Muscle layer of colon (tissue), 2 donors: ENCODE results near the gene FOXC1.

Experiments used
- H3K27ac ChIP-seq: one replicate; pipeline ENCODE4 v1.7.0; 2013; ENCODE audit warnings: low read depth, mild to moderate bottlenecking, low read length, moderate library complexity
- H3K27me3 ChIP-seq, 2 donors: one replicate each; pipeline ENCODE4 v1.7.0; 2013; ENCODE audit warnings: low read length in 2 of 2, mild to moderate bottlenecking in 2 of 2; ENCODE audit not compliant: insufficient read depth in 2 of 2, control insufficient read depth in 1 of 2
- H3K36me3 ChIP-seq: one replicate; pipeline ENCODE4 v1.7.0; 2013; ENCODE audit warnings: mild to moderate bottlenecking, low read length; ENCODE audit not compliant: insufficient read depth
- H3K4me1 ChIP-seq: one replicate; pipeline ENCODE4 v1.7.0; 2013; ENCODE audit warnings: mild to moderate bottlenecking, low read length; ENCODE audit not compliant: insufficient read depth
- H3K4me3 ChIP-seq, 2 donors: one replicate each; pipeline ENCODE4 v1.7.0; 2013; ENCODE audit warnings: low read length in 2 of 2, low read depth in 1 of 2, mild to moderate bottlenecking in 1 of 2, moderate library complexity in 1 of 2
- H3K9ac ChIP-seq: one replicate; pipeline ENCODE4 v1.7.0; 2013; ENCODE audit warnings: low read length
- H3K9me3 ChIP-seq: one replicate; pipeline ENCODE4 v1.7.0; 2013; ENCODE audit warnings: mild to moderate bottlenecking, low read length
- donor health status: abdominal sarcoma.
- donor health status: Adenocarcinoma of cecum.

Gene FOXC1

DNA sequence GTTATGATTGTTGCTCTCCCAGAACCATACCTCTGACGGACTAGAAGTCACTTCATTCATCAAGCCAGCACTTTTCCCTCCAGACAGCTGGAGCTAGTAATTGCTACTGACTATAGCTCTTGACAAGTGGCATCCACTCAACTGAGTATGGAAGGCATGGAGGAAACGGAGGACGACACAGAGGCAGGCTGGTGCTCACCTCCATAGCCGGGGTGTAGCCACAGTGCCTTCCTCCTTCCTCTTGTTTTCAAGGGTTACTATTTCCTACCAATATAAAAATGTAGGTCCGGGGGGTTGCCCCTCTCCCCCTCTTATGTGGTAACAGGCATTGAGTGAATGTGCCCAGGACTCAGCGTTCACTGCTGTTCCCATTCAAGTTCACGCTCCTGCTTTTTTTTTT, 23.5 kb upstream of the FOXC1 start:
- Histone ChIP-seq H3K36me3 (no peaks in the 10 kb centered on the region), H3K9me3 (no peaks in the 10 kb centered on the region), H3K4me1 (no peaks in the 10 kb centered on the region), H3K27me3 (no peaks in the 10 kb centered on the region), H3K9ac (no peak overlapping the region), H3K27ac (no peak overlapping the region), H3K4me3 (no peak overlapping the region)

DNA sequence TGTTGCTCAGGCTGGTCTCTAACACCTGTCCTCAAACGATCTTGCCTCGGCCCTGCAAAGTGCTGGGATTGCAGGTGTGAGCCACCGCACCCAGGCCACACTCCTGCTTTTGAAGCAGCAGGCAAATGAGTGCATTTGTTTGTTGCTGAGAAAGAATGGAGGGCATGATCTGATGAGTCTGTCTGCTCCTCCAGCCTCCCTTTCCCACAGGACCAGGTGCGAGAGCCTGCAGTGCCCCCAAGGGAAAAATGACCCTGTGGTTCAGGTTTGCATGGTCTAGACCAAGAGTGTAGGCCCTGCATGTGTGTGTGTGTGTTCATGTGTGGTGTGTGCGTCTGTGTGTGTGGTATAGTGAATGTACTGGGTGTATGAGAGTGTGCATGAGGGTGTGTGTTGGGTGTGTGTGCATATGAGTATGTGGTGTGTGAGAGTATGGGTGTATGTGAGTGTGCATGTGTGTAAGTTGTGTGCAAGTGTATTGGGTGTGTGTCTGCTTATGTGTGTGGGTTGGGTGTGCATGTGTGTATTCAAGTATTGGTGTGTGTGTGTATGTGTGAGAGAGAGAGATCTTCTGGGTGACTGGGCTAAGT, 22.8 kb upstream of the FOXC1 start:
- Histone ChIP-seq H3K9me3 (no peaks in the 10 kb centered on the region), H3K4me1 (no peaks in the 10 kb centered on the region), H3K27ac (no peak overlapping the region), H3K36me3 (no peaks in the 10 kb centered on the region), H3K27me3 (no peaks in the 10 kb centered on the region), H3K4me3 (no peak overlapping the region), H3K9ac (no peak overlapping the region)

DNA sequence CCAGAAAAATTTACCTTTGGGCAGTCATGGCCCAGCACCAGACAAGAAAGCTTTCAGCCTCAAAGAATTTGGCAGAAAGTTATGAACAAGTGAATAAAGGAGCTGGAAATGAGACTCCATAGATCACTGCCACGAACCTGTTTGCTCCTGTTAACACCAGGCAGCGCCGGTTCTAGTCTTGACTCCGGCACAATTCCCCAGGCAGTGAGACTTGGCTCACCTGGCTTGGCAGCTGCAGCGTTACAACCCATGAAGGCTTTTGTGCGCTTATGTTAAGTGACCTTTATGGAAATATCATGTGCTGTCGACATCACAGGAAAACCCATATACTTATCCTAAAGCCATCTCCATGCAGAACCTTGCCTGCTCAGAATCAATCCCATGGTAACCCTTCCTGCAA, 22.2 kb upstream of the FOXC1 start:
- no peaks in the 10 kb centered on the region for H3K4me1 ChIP-seq
- H3K9me3 ChIP-seq = no peaks in the 10 kb centered on the region
- no peak overlapping the region for H3K9ac ChIP-seq
- no peaks in the 10 kb centered on the region for H3K27me3 ChIP-seq
- no peaks in the 10 kb centered on the region for H3K36me3 ChIP-seq
- H3K27ac ChIP-seq = no peak overlapping the region
- no peak overlapping the region for H3K4me3 ChIP-seq

DNA sequence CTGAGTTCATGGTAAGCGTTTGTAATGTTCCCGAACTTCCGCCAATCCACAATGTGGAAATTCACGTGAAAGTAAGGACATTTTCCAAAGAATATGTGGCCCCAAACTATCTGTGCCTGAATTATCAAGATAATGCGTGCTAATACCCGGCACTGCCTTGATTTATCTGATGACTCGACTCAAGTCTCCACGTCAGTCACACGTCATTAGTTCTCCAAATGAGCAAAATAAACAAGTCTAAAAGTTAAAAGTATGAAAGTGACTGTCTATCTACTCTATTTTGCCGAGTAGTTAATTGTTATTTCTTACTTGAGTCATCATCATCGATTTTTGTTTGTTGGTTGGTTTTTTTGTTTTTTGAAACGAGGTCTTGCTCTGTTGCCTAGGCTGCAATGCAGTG, 21.7 kb upstream of the FOXC1 start:
- no peak overlapping the region for H3K27ac ChIP-seq
- H3K27me3 ChIP-seq = no peaks in the 10 kb centered on the region
- H3K36me3 ChIP-seq = no peaks in the 10 kb centered on the region
- H3K4me3 ChIP-seq = no peak overlapping the region
- no peaks in the 10 kb centered on the region for H3K9me3 ChIP-seq
- no peak overlapping the region for H3K9ac ChIP-seq
- H3K4me1 ChIP-seq = no peaks in the 10 kb centered on the region

DNA sequence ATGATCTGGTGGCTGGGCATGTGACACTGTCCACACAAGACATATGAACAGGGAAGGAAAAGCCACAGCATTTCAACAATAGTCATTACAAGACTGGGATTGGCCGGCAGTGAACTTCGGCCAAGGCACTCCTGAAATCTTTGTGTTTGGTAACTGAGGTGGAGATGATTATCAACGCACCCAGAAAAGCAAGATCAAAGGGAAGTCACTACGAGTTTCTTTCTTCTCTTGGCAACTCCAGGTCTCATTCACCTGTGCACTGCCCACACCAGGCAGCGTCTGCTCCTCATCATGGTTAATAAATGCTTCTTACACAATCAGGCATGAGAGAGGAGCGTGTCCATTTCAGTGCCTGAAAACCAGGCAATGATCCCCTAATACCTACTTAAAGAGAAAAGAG, 20.5 kb upstream of the FOXC1 start:
- no peak overlapping the region for H3K9ac ChIP-seq
- H3K27ac ChIP-seq = no peak overlapping the region
- peaks cover 0 to 6% of the 10 kb centered on the region in 2 donors for H3K27me3 ChIP-seq
- H3K4me1 ChIP-seq = no peaks in the 10 kb centered on the region
- no peaks in the 10 kb centered on the region for H3K36me3 ChIP-seq
- H3K4me3 ChIP-seq = no peak overlapping the region
- H3K9me3 ChIP-seq = no peaks in the 10 kb centered on the region

DNA sequence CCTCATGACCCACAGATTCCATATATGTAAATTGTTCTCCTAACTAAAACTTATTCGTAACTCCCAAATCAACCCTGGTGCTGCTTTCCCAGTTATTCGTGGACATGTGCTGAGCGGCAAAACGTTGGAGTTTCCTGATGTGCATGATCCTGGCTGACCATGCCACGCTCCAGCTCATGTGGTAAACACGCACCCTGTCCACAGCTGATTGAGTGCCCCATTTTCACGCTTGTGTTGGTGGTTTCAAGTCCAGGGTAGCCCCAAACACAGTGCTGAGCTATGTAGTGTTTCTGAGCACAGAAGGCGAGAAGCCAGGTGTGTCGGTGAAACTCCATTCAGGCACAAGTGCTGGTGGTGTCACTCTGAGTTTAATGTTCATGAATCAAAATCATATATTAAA, 19.1 kb upstream of the FOXC1 start:
- H3K4me1 ChIP-seq = no peaks in the 10 kb centered on the region
- H3K27me3 ChIP-seq = peaks cover 0 to 17% of the 10 kb centered on the region in 2 donors
- no peaks in the 10 kb centered on the region for H3K9me3 ChIP-seq
- no peak overlapping the region for H3K9ac ChIP-seq
- no peak overlapping the region for H3K27ac ChIP-seq
- no peaks in the 10 kb centered on the region for H3K36me3 ChIP-seq
- H3K4me3 ChIP-seq = no peak overlapping the region

DNA sequence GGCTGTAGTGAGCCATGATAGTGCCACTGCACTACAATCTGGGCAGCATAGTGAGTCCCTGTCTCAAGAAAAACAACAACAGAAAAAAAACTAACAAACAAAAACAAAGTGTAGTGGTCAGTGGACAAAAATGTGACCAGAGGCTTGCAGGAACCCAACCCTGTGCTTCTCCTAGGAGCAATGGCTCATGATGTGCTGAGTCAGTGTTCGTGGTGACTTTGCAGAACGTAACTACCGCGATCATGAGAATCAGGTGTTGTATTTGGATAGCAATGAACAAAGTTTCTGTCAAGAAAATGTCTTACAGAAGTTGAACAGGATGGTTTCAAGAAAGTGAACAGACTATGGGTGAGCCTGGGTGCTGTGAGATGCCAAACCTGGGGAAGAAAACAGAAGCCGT, 18.5 kb upstream of the FOXC1 start:
- Histone ChIP-seq H3K9ac (no peak overlapping the region), H3K36me3 (no peaks in the 10 kb centered on the region), H3K9me3 (no peaks in the 10 kb centered on the region), H3K4me1 (peaks cover 4% of the 10 kb centered on the region), H3K4me3 (no peak overlapping the region), H3K27ac (no peak overlapping the region), H3K27me3 (peaks cover 0 to 22% of the 10 kb centered on the region in 2 donors)

DNA sequence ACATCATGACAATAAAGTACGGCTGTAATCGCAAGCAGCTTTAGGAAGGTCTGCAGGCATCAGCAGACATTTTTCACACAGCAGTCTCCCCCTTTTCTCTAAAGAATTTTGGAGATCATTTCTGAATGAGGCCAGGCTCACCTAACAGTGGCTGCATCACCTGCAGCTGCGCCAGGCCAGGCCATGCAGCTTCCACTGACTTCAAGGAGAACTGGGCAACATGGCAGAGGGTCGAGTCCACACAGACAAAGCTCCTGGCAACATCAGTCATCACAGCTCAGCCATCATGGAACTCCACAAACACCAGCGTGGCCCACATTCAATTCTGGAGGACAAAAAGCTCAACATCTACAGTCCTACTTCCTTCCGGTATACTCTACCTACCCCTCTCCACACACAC, 17.8 kb upstream of the FOXC1 start:
- peaks cover 0 to 26% of the 10 kb centered on the region in 2 donors for H3K27me3 ChIP-seq

DNA sequence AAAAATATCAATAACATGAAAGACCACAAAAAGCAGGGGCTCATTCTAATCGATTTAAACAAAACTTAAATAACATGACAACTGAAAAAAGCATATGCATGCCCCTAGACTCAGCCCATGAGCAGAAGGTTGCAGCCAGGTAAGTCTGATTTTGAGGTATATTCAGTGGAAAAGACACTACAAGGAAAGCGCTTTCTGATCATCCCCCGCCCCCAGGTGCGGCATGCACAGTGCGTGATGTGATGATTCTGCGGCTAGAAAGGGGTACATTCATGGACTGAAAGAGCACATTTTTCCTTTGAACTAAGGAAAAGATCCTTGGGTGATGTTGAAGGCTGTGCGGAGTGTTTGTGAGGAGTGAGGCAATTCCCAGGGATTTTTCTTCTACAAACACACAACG, 16.9 kb upstream of the FOXC1 start:
- Histone ChIP-seq H3K4me3 (no peak overlapping the region), H3K36me3 (no peaks in the 10 kb centered on the region), H3K9ac (no peak overlapping the region), H3K27me3 (peaks cover 0 to 26% of the 10 kb centered on the region in 2 donors), H3K9me3 (no peaks in the 10 kb centered on the region), H3K27ac (no peak overlapping the region), H3K4me1 (peaks cover 7% of the 10 kb centered on the region)

More for the DNA sequence above, 17.8 kb upstream of the FOXC1 start:
- peaks cover 7% of the 10 kb centered on the region for H3K4me1 ChIP-seq
- no peak overlapping the region for H3K9ac ChIP-seq
- no peaks in the 10 kb centered on the region for H3K36me3 ChIP-seq
- no peaks in the 10 kb centered on the region for H3K9me3 ChIP-seq
- no peak overlapping the region for H3K27ac ChIP-seq
- no peak overlapping the region for H3K4me3 ChIP-seq

DNA sequence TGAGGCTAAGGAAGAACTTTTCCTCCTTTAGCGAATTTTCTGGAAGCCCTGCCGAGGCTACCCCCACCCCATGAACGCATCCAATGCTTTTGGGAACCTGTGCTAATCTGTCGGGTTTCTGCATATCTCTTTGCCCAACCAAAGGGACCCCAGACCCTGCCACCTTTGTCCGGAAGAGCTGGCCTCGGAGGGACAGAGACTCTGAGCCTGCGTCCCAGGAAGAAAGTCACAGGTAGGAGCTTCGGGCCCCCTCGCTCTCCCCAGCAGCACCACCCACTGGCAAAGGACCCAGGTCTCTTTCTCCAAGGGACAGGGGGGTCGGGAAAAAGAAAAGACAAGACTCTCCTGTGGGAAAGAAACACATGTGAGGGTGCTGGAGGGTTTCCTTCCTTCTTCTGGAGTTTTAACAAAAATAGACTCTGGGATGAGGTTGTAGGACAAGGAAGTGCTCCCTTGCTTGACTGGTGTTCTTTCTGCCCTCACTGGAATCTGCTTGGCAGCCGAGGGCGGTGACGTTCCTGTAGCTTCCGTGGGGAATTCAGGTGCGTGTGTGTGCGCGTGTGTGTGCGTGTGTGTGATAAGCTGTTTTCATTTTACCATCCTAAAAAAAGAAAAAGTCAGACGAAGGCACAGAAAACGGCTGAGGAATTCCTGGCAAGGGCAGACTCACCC, 16.3 kb upstream of the FOXC1 start:
- no peak overlapping the region for H3K27ac ChIP-seq
- no peaks in the 10 kb centered on the region for H3K9me3 ChIP-seq
- peaks cover 7% of the 10 kb centered on the region for H3K4me1 ChIP-seq
- no peaks in the 10 kb centered on the region for H3K36me3 ChIP-seq
- H3K9ac ChIP-seq = no peak overlapping the region
- H3K27me3 ChIP-seq = peaks cover 0 to 26% of the 10 kb centered on the region in 2 donors
- H3K4me3 ChIP-seq = no peak overlapping the region

DNA sequence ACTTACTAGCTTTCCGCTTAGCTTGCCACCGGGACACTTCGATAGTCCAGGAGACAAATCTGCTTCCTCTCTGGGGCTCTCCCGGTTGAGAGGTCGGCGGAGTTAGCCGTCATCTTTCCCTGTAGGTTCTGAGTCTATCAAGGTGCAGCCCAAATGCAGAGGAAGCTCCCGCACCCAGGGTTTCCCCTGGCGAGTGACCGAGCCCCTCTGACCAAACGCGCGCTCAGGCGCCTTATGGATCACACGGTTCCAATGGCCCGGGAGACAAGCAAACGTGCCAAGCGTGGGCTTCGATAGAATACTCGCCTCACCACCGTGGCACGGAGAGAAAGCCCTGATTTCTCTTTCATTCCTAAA, 15.8 kb upstream of the FOXC1 start:
- Histone ChIP-seq H3K27me3 (peaks cover 0 to 28% of the 10 kb centered on the region in 2 donors), H3K4me3 (no peak overlapping the region), H3K9me3 (no peaks in the 10 kb centered on the region), H3K36me3 (no peaks in the 10 kb centered on the region), H3K9ac (no peak overlapping the region), H3K27ac (no peak overlapping the region), H3K4me1 (peaks cover 7% of the 10 kb centered on the region)
